Epithelial cell of proximal tubule (primary cell): Measurements from ENCODE around the gene MYBL2. TPM values are rescaled to one million over a fixed set of nuclear protein-coding genes. Genes with fewer than 3 reads are reported as not detected.

Experiments
- DNase-seq: peaks from one replicate; pipeline ENCODE4 v3.0.0-alpha.2; 2011; ENCODE audit warnings: low read depth
- H3K4me3 ChIP-seq: 2 replicates; pipeline ENCODE4 v1.5.1; 2011; ENCODE audit warnings: low read depth, mild to moderate bottlenecking, low read length
- CTCF ChIP-seq: conservative IDR thresholded peaks from 2 replicates; pipeline ENCODE4 v1.5.1; 2012; ENCODE audit warnings: low read depth, mild to moderate bottlenecking, low read length
- total RNA-seq: library from RNA; depleted of rRNA; stranded (reverse); fragments of >200 nt; gene quantifications from 2 replicates; pipeline ENCODE4 v1.2.3, GENCODE V29; 2015

The MYBL2 gene
- total RNA-seq, 1 donor from 2014 or later: 77.0 TPM

- TF ChIP-seq CTCF: no peak
- no peak overlapping the region for H3K4me3 ChIP-seq
- DNase-seq: no peak
These were observed 33.1 kb downstream of the MYBL2 start for GRCh38 chr20:43699941-43700565.

GRCh38 chr20:43700627-43701026 lies 33.7 kb downstream of the MYBL2 start:
- no peak for TF ChIP-seq CTCF
- no peak for DNase-seq
- no peak overlapping the region for H3K4me3 ChIP-seq

- H3K4me3 ChIP-seq: no peak overlapping the region
- DNase-seq: no peak
- TF ChIP-seq CTCF: no peak
These were observed 35.6 kb downstream of the MYBL2 start for GRCh38 chr20:43702502-43702901.

- no peak for DNase-seq
- TF ChIP-seq CTCF: no peak
- no peak overlapping the region for H3K4me3 ChIP-seq
These were observed 43.6 kb downstream of the MYBL2 start for GRCh38 chr20:43710370-43711044.

DNA sequence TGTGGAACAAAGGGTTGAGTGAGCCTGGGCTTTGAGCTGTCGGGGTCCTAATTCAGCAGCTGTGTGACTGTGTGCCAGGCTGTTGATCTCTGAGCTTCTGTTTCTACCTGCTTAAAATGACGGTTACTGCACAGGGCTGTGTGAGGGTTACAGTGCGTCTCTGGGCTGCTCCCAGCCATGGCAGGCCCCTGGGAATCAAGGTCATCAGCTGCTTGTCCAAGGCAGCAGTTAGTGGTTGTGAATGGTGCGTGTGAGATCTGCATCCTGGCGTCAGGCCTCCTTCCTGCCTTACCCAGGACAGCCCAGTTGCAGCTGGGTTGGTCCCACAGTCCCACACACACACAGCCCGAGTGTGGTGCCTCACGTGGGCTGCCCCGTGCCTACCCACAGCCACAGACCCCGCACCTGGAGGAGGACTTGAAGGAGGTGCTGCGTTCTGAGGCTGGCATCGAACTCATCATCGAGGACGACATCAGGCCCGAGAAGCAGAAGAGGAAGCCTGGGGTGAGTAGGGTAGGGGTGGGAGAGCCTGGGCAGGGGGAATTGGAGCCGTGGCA lies 44.3 kb downstream of the MYBL2 start:
- no peak for TF ChIP-seq CTCF
- no peak for DNase-seq
- H3K4me3 ChIP-seq: no peak overlapping the region

DNA sequence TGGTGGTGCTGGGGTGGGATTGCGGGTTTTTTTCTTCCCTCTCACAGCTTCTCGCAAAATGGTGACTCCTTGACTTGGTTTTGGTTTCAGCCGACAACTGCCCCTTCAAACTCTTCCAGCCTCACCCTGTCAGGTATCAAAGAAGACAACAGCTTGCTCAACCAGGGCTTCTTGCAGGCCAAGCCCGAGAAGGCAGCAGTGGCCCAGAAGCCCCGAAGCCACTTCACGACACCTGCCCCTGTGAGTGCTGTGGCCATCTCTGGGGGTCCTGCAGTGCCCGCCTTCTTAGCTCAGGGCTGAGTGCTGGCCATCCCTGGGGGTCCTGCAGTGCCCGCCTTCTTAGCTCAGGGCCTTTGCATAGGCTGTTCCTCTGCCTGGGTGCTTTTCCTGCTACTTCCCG lies 48.1 kb downstream of the MYBL2 start:
- TF ChIP-seq CTCF: no peak
- H3K4me3 ChIP-seq: no peak overlapping the region
- DNase-seq: no peak
